Activated naive CD8-positive, alpha-beta T cell treated with anti-CD3 and anti-CD28 coated beads for 36 hours (primary cell): Measurements from ENCODE around the gene TTYH2. TPM values are rescaled to one million over a fixed set of nuclear protein-coding genes. Genes with fewer than 3 reads are reported as not detected.

Source experiments
- total RNA-seq, 2 experiments: library from RNA; stranded (reverse); gene quantifications; one replicate each; pipeline ENCODE4 v1.2.3, GENCODE V29; 2021

TTYH2 gene
- total RNA-seq, 2 experiments from 2014 or later, result 5.6 to 6.5 TPM

Other genes with a start within 250 kb of the TTYH2 start
- gene RPL38, start 9.9 kb upstream of the TTYH2 start, total RNA-seq, result 1,000 to 10,000 TPM; 1,601 to 1,608 TPM
- not detected for gene DNAI2, start 60.7 kb downstream of the TTYH2 start, total RNA-seq
- under 1 TPM in 1 of 2 experiments, not detected in 1; 0.08 TPM for gene KIF19, start 112.7 kb downstream of the TTYH2 start, total RNA-seq
- not detected for gene BTBD17, start 148.3 kb downstream of the TTYH2 start, total RNA-seq
- not detected for gene GPR142, start 153.9 kb downstream of the TTYH2 start, total RNA-seq
- gene GPRC5C, start 218.5 kb downstream of the TTYH2 start, total RNA-seq, result 1 to 10 TPM in 1 of 2 experiments, under 1 TPM in 1; 0.66 to 2.1 TPM